ENCODE data around the gene LTB4R2.

- TF ChIP-seq CTCF (IDR thresholded peaks at IDR 0.05) (peak; percentile 64 to 81 (median 74)), POLR2A (IDR thresholded peaks at IDR 0.05) (no peak)
These were observed 13.4 kb upstream of the LTB4R2 start for GRCh38 chr14:24296341-24297157.

Data from heart left ventricle (tissue), 13 donors.